HG02763 (cell line): Measurements from ENCODE around the gene MSMB.
"Not testable (repeated sequence)": the region's sequence is repeated elsewhere in the genome, so short reads cannot be mapped to it uniquely, and the experiment has no call there.

ENCODE experiments used
- ATAC-seq: cut with Tn5 transposase; IDR thresholded peaks from one replicate; pipeline ENCODE4 v1.9.1; 2021; ENCODE audit warnings: mild to moderate bottlenecking, moderate library complexity; ENCODE audit not compliant: unreplicated experiment

The MSMB gene

GRCh38 chr10:46046261-46046660, at the start of gene MSMB:
TSS of gene MSMB (minus strand) at chr10:46046269. CDS start at chr10:46046237, 32 bp downstream.
- ATAC-seq: no peak

- ATAC-seq: no peak
These were observed 49.1 kb upstream of the MSMB start for GRCh38 chr10:46094931-46095750.

GRCh38 chr10:46094197-46094500, 48.1 kb upstream of the MSMB start:
- no peak for ATAC-seq

- ATAC-seq: not testable (repeated sequence)
These were observed 47.5 kb upstream of the MSMB start for GRCh38 chr10:46093316-46094196.

GRCh38 chr10:46092524-46093081, 46.5 kb upstream of the MSMB start:
- no peak for ATAC-seq

- no peak for ATAC-seq
These were observed 45.9 kb upstream of the MSMB start for GRCh38 chr10:46091828-46092523.

GRCh38 chr10:46091080-46091827, 45.2 kb upstream of the MSMB start:
- no peak for ATAC-seq

- ATAC-seq: no peak
These were observed 44.3 kb upstream of the MSMB start for GRCh38 chr10:46090258-46090812.

GRCh38 chr10:46087381-46087780, 41.3 kb upstream of the MSMB start:
- not testable (repeated sequence) for ATAC-seq

GRCh38 chr10:46084321-46085165, 38.5 kb upstream of the MSMB start:
- no peak for ATAC-seq

GRCh38 chr10:46080886-46081285, 34.8 kb upstream of the MSMB start:
- no peak for ATAC-seq

GRCh38 chr10:46079831-46080585, 33.9 kb upstream of the MSMB start:
- no peak for ATAC-seq

- ATAC-seq: no peak
These were observed 31.8 kb upstream of the MSMB start for GRCh38 chr10:46077731-46078413.

GRCh38 chr10:46077141-46077554, 31.1 kb upstream of the MSMB start:
- no peak for ATAC-seq

GRCh38 chr10:46075869-46076268, 29.8 kb upstream of the MSMB start:
- no peak for ATAC-seq

GRCh38 chr10:46074196-46074946, 28.3 kb upstream of the MSMB start:
- ATAC-seq: no peak

GRCh38 chr10:46073564-46073963, 27.5 kb upstream of the MSMB start:
- no peak for ATAC-seq
